PFSK-1 (cell line): ENCODE data around the gene INPP5D.

Experiments used
- FOXP2 ChIP-seq: optimal IDR thresholded peaks from 2 replicates; pipeline ENCODE3; 2011; ENCODE audit warnings: borderline replicate concordance, control low read depth, inconsistent platforms; ENCODE audit not compliant: insufficient read depth; ENCODE audit errors: extremely low read length, extremely low read depth
- POLR2AphosphoS5 ChIP-seq: IDR thresholded peaks from 2 replicates; pipeline ENCODE4 v1.6.1; 2012; ENCODE audit warnings: low read depth, mild to moderate bottlenecking, control low read depth, low read length, moderate library complexity
- REST ChIP-seq, 2 experiments: IDR thresholded peaks; 2 replicates each; pipeline versions ENCODE4 v1.6.1 to v1.8.0; 2011 to 2012; ENCODE audit warnings: low read depth in 2 of 2, low read length in 2 of 2, control low read depth in 1 of 2, inconsistent platforms in 1 of 2, mild to moderate bottlenecking in 1 of 2, moderate library complexity in 1 of 2; ENCODE audit not compliant: insufficient read depth in 1 of 2
- SIN3A ChIP-seq: IDR thresholded peaks from 2 replicates; pipeline ENCODE4 v1.6.1; 2012; ENCODE audit warnings: mild to moderate bottlenecking, low read length, moderate library complexity, borderline replicate concordance; ENCODE audit not compliant: insufficient read depth
- TAF1 ChIP-seq: IDR thresholded peaks from 2 replicates; pipeline ENCODE4 v1.6.1; 2012; ENCODE audit warnings: low read length, control low read depth, borderline replicate concordance; ENCODE audit not compliant: insufficient read depth

The INPP5D gene

GRCh38 chr2:233133239-233133638, 73.1 kb downstream of the INPP5D start:
- TF ChIP-seq FOXP2: no peak
- no peak for TF ChIP-seq POLR2AphosphoS5
- no peak for TF ChIP-seq REST (IDR thresholded peaks at IDR 0.05; ENCODE audit: insufficient read depth in 1 of 2, low read depth in 2 of 2, low read length in 2 of 2)
- no peak for TF ChIP-seq TAF1
- TF ChIP-seq SIN3A: no peak

- TF ChIP-seq SIN3A (no peak), POLR2AphosphoS5 (no peak), FOXP2 (no peak), REST (IDR thresholded peaks at IDR 0.05; ENCODE audit: insufficient read depth in 1 of 2, low read depth in 2 of 2, low read length in 2 of 2) (no peak)
Measured at GRCh38 chr2:233135421-233135820, 75.3 kb downstream of the INPP5D start.

DNA sequence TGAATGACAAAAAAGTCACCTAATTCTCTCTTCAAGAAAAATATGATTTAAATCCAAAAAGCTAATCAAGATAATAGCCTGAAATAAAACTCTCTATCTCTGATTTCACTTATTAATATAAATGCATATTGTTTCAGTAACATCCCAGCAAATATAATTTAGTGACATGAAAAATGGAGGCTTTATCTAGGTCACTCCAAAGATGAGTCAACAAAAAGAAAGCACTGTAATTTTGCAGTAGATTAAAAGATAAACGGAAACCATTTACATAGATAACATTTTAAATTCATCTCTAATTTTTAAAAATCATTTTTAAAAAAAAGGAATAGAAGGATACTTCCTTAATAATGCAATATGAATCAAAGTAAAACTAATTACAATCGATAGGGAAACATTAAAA, 76.9 kb downstream of the INPP5D start:
- no peak for TF ChIP-seq SIN3A
- TF ChIP-seq POLR2AphosphoS5: no peak
- TF ChIP-seq FOXP2: no peak
- TF ChIP-seq TAF1: no peak
- TF ChIP-seq REST (IDR thresholded peaks at IDR 0.05; ENCODE audit: insufficient read depth in 1 of 2, low read depth in 2 of 2, low read length in 2 of 2): no peak

DNA sequence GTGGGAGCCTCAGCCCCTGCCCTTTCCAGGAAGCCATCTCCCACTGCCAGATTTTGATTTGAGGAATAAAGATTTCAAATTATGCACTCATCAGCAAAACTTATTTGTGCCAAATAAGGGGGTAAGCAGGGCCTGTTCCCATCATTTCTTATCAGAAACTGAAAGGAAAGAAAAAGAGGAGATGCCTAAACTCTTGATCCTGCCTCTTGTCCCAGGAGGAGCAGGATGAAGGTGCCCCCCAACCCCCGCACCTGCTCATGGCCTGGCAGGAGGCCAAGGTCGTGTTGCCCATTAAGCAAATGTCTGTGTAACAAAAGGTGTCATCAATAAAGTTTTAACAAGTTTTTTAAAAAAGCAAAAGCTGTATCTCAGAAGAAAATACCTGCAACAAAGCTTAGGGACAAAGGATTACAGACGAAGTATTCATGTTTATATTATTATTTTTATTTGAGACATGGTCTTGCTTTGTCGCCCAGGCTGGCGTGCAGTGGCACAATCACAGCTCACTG, 80.0 kb downstream of the INPP5D start:
- TF ChIP-seq TAF1: no peak

DNA sequence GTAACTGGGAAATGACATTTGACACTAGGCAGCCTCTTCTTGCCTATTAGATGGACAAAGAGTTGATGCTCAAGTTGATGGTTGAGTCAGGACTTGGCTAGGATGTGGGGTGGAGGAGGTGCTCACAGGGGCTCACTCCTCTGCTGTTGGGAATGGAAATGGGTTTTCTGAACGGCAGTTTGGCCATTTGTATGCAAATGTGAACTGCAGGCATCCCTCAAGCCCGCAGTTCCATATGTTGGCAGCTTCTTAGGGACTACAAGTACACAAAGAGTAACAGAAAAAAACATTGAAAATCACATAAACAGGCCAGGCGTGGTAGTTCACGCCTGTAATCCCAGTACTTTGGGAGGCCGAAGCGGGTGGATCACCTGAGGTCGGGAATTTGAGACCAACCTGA, 80.8 kb downstream of the INPP5D start:
- TF ChIP-seq SIN3A (no peak), REST (IDR thresholded peaks at IDR 0.05; ENCODE audit: insufficient read depth in 1 of 2, low read depth in 2 of 2, low read length in 2 of 2) (no peak), TAF1 (no peak), POLR2AphosphoS5 (no peak), FOXP2 (no peak)
